Measurements from ENCODE around the gene VWA1. TPM values are rescaled to one million over a fixed set of nuclear protein-coding genes. Genes with fewer than 3 reads are reported as not detected.
"Not testable (repeated sequence)": the region's sequence is repeated elsewhere in the genome, so short reads cannot be mapped to it uniquely, and the experiment has no call there.

The VWA1 gene
- polyA plus RNA-seq, 1 donor (not counting 4 experiments of a cell fraction or from before 2014, with no cell fraction given): 6.5 TPM

- H3K4me3 ChIP-seq (ENCODE audit: control insufficient read depth in 2 of 3, extremely low read depth in 1 of 3, insufficient read depth in 2 of 3, low read depth in 1 of 3, low read length in 3 of 3): no peak overlapping the region
- peaks cover 9 to 31% of the 10 kb centered on the region in 2 experiments for H3K36me3 ChIP-seq (ENCODE audit: control insufficient read depth in 2 of 2, extremely low read depth in 1 of 2, insufficient read depth in 2 of 2, low read length in 2 of 2)
- no peaks in the 10 kb centered on the region for H3K9me1 ChIP-seq (ENCODE audit: control insufficient read depth, extremely low read depth, insufficient read depth, low read length)
- dilution Hi-C loops (cut with MboI; ENCODE audit: extremely low pct_ligation_motif_present, low sequenced_read_pairs): no loop called here
- DNase-seq (ENCODE audit: low read depth, low spot score) (no peak), FAIRE-seq (no peak)
- H2AFZ ChIP-seq (ENCODE audit: control insufficient read depth, low read length): no peak overlapping the region
- peaks cover 23% of the 10 kb centered on the region for H3K79me2 ChIP-seq (ENCODE audit: control insufficient read depth, insufficient read depth, low read length)
- no peaks in the 10 kb centered on the region for H3K4me1 ChIP-seq (ENCODE audit: control insufficient read depth, extremely low read depth, insufficient read depth, low read length)
- no peak overlapping the region for H3K9ac ChIP-seq (ENCODE audit: control insufficient read depth, extremely low read depth, insufficient read depth, low read length)
- H3K27me3 ChIP-seq (ENCODE audit: control insufficient read depth, extremely low read depth, insufficient read depth, low read length): no peaks in the 10 kb centered on the region
- H3K27ac ChIP-seq (ENCODE audit: control insufficient read depth, insufficient read depth, low read length): no peak overlapping the region
- H4K20me1 ChIP-seq (ENCODE audit: control insufficient read depth, extremely low read depth, insufficient read depth, low read length): peaks cover 2% of the 10 kb centered on the region
- H3K9me3 ChIP-seq (ENCODE audit: control insufficient read depth, low read depth, low read length): no peaks in the 10 kb centered on the region
- no peak for TF ChIP-seq EZH2 (IDR thresholded peaks at IDR 0.05; ENCODE audit: low read length)
- TF ChIP-seq, protein P1, sequence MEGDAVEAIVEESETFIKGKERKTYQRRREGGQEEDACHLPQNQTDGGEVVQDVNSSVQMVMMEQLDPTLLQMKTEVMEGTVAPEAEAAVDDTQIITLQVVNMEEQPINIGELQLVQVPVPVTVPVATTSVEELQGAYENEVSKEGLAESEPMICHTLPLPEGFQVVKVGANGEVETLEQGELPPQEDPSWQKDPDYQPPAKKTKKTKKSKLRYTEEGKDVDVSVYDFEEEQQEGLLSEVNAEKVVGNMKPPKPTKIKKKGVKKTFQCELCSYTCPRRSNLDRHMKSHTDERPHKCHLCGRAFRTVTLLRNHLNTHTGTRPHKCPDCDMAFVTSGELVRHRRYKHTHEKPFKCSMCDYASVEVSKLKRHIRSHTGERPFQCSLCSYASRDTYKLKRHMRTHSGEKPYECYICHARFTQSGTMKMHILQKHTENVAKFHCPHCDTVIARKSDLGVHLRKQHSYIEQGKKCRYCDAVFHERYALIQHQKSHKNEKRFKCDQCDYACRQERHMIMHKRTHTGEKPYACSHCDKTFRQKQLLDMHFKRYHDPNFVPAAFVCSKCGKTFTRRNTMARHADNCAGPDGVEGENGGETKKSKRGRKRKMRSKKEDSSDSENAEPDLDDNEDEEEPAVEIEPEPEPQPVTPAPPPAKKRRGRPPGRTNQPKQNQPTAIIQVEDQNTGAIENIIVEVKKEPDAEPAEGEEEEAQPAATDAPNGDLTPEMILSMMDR (optimal IDR thresholded peaks at IDR 0.05 in 1 of 3, IDR thresholded peaks at IDR 0.05 in 1 of 3, conservative IDR thresholded peaks at IDR 0.05 in 1 of 3; ENCODE audit: extremely low read depth in 1 of 3, insufficient read depth in 2 of 3, low read length in 3 of 3): no peak
- no peak overlapping the region for H3K4me2 ChIP-seq (ENCODE audit: control insufficient read depth, extremely low read depth, insufficient read depth, low read depth, low read length)
These were observed 47.4 kb downstream of the VWA1 start for GRCh38 chr1:1482856-1483255.

DNA sequence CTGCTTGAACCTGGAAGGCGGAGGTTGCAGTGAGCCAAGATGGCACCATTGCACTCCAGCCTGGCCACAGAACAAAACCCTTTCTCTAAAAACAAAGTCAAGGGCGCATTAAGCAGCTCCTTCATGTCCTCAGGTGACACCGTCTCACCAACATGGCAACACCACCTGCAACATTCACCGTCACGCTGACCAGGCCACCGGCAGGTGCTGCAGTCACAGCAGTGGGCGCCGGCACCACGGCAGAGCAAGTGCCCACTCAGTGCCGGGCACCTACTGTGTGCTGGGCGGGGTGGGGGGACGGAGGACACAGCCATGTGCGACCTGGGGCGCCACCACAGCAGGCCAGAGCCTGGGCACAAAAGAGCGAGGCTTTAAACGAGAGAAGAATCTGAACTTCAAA lies 48.2 kb downstream of the VWA1 start:
- peaks cover 10 to 32% of the 10 kb centered on the region in 2 experiments for H3K36me3 ChIP-seq (ENCODE audit: control insufficient read depth in 2 of 2, extremely low read depth in 1 of 2, insufficient read depth in 2 of 2, low read length in 2 of 2)

DNA sequence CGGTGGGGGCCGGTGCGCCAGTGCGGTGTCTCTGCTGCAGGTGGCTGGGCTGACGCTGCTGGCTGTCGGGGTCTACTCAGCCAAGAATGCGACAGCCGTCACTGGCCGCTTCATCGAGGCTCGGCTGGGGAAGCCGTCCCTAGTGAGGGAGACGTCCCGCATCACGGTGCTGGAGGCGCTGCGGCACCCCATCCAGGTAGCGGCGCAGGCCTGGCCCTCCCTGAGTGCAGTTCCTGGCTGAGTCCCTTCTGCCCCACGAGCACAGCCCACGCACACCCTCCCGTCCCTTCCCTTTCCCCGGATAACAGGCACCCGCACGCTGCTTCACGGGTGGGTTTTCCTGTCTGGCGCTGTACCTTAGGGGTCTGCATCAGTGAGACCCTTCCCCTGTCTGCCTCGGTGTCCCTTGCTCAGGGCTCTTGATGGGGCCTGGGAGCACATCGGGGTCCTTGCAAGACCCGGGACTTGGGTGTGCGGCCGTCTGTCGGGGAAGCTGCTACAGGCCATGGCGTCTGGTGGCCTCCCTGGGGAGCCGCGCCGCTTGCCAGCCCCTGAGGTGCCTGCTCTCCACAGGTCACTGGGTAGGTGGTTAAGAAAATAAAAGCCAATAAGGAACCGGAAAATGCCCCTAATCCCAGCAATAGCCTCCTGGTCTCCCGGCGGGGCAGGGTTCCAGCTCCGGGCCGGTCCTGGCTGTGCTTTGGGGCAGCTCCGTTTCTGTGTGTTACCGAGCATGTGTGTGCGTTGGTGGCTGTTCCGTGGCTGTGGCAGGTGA lies 49.7 kb downstream of the VWA1 start:
- H3K27ac ChIP-seq (ENCODE audit: control insufficient read depth, insufficient read depth, low read length): not testable (repeated sequence)

More for the DNA sequence above, 48.2 kb downstream of the VWA1 start:
- H3K79me2 ChIP-seq (ENCODE audit: control insufficient read depth, insufficient read depth, low read length): peaks cover 17% of the 10 kb centered on the region
- H3K27ac ChIP-seq (ENCODE audit: control insufficient read depth, insufficient read depth, low read length): no peak overlapping the region
- H2AFZ ChIP-seq (ENCODE audit: control insufficient read depth, low read length): no peak overlapping the region
- no peak overlapping the region for H3K4me2 ChIP-seq (ENCODE audit: control insufficient read depth, extremely low read depth, insufficient read depth, low read depth, low read length)
- no peaks in the 10 kb centered on the region for H3K4me1 ChIP-seq (ENCODE audit: control insufficient read depth, extremely low read depth, insufficient read depth, low read length)
- no peaks in the 10 kb centered on the region for H3K9me3 ChIP-seq (ENCODE audit: control insufficient read depth, low read depth, low read length)
- no peak for DNase-seq (ENCODE audit: low read depth, low spot score)
- no peaks in the 10 kb centered on the region for H3K9me1 ChIP-seq (ENCODE audit: control insufficient read depth, extremely low read depth, insufficient read depth, low read length)
- no peak overlapping the region for H3K9ac ChIP-seq (ENCODE audit: control insufficient read depth, extremely low read depth, insufficient read depth, low read length)
- H4K20me1 ChIP-seq (ENCODE audit: control insufficient read depth, extremely low read depth, insufficient read depth, low read length): peaks cover 2% of the 10 kb centered on the region
- dilution Hi-C loops (cut with MboI; ENCODE audit: extremely low pct_ligation_motif_present, low sequenced_read_pairs): no loop called here
- no peak for TF ChIP-seq EZH2 (IDR thresholded peaks at IDR 0.05; ENCODE audit: low read length)
- TF ChIP-seq, protein P1 (optimal IDR thresholded peaks at IDR 0.05 in 1 of 3, IDR thresholded peaks at IDR 0.05 in 1 of 3, conservative IDR thresholded peaks at IDR 0.05 in 1 of 3; ENCODE audit: extremely low read depth in 1 of 3, insufficient read depth in 2 of 3, low read length in 3 of 3): no peak
- no peak for FAIRE-seq
- H3K27me3 ChIP-seq (ENCODE audit: control insufficient read depth, extremely low read depth, insufficient read depth, low read length): no peaks in the 10 kb centered on the region
- no peak overlapping the region for H3K4me3 ChIP-seq (ENCODE audit: control insufficient read depth in 2 of 3, extremely low read depth in 1 of 3, insufficient read depth in 2 of 3, low read depth in 1 of 3, low read length in 3 of 3)

More for the DNA sequence above, 49.7 kb downstream of the VWA1 start:
- H3K79me2 ChIP-seq (ENCODE audit: control insufficient read depth, insufficient read depth, low read length); DNase-seq (ENCODE audit: low read depth, low spot score); FAIRE-seq; H3K9ac ChIP-seq (ENCODE audit: control insufficient read depth, extremely low read depth, insufficient read depth, low read length); dilution Hi-C loops (cut with MboI; ENCODE audit: extremely low pct_ligation_motif_present, low sequenced_read_pairs); H3K4me3 ChIP-seq (ENCODE audit: control insufficient read depth in 2 of 3, extremely low read depth in 1 of 3, insufficient read depth in 2 of 3, low read depth in 1 of 3, low read length in 3 of 3); H3K9me3 ChIP-seq (ENCODE audit: control insufficient read depth, low read depth, low read length); H2AFZ ChIP-seq (ENCODE audit: control insufficient read depth, low read length); H3K27me3 ChIP-seq (ENCODE audit: control insufficient read depth, extremely low read depth, insufficient read depth, low read length); H3K9me1 ChIP-seq (ENCODE audit: control insufficient read depth, extremely low read depth, insufficient read depth, low read length); H4K20me1 ChIP-seq (ENCODE audit: control insufficient read depth, extremely low read depth, insufficient read depth, low read length); H3K4me2 ChIP-seq (ENCODE audit: control insufficient read depth, extremely low read depth, insufficient read depth, low read depth, low read length); H3K4me1 ChIP-seq (ENCODE audit: control insufficient read depth, extremely low read depth, insufficient read depth, low read length): not testable (repeated sequence)
- H3K36me3 ChIP-seq (ENCODE audit: control insufficient read depth in 2 of 2, extremely low read depth in 1 of 2, insufficient read depth in 2 of 2, low read length in 2 of 2): peaks cover 16 to 34% of the 10 kb centered on the region in 2 experiments
